GM04504 (cell line): ENCODE measurements around the gene PCDHGB3.
"Not testable (repeated sequence)": the region's sequence is repeated elsewhere in the genome, so short reads cannot be mapped to it uniquely, and the experiment has no call there.

ENCODE experiments used
- DNase-seq: peaks from one replicate; pipeline ENCODE4 v3.0.0-alpha.2; 2012; ENCODE audit warnings: low read depth

The PCDHGB3 gene

GRCh38 chr5:141369994-141370848 lies at the start of gene PCDHGB3:
Gene PCDHGB3, plus strand, starts transcription at chr5:141370242. Its CDS starts 153 bp downstream, at chr5:141370395.
- DNase-seq, result no peak

DNA sequence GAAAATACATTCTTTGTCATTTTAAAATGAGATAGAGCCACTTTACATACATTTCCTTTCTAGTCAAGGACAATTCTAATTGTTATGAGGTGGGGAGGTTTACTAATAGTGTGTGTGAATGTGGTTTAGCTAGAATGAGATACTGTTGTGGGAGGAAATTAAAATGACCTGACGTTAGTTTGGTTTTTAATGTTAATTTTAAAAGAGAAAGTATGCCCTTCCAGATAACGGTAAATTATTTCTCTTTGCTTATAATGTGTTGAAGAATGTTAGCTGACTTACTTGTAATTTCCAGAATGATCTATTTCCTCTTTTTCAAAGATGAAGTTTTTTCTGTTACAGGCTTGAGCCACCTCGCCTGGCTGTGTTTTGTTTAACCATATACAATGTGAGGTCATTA lies 47.8 kb upstream of the PCDHGB3 start:
- no peak for DNase-seq

GRCh38 chr5:141326088-141326854 lies 43.8 kb upstream of the PCDHGB3 start:
- peak; percentile 52 for DNase-seq

DNA sequence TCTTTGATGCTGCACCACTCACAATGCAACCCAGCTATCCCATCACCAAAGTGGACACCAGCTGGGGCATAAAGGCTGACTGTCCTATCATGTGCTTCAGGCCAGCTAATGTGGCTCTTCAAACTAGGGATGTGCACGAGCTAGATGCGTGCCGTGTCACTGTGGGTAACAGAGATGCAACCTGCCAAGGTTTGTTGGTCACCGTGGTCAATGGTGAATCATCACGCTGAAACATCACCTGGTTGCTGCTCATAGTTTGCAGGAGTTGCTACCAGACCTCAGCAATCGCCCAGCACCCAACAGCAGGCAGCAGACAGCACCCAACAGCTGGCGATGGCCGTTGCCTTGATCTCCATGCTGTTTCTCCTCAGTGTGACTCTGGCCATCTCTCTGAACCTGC lies 41.8 kb upstream of the PCDHGB3 start:
- DNase-seq, result no peak

GRCh38 chr5:141330299-141331080 lies 39.6 kb upstream of the PCDHGB3 start, which contains the start of gene PCDHGA1:
Gene PCDHGA1, plus strand, starts transcription at chr5:141330514.
- no peak for DNase-seq

DNA sequence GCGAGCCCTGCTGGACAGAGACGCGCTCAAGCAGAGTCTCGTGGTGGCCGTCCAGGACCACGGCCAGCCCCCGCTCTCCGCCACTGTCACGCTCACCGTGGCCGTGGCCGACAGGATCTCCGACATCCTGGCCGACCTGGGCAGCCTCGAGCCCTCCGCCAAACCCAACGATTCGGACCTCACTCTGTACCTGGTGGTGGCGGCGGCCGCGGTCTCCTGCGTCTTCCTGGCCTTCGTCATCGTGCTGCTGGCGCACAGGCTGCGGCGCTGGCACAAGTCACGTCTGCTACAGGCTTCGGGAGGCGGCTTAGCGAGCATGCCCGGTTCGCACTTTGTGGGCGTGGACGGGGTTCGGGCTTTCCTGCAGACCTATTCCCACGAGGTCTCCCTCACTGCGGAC lies 37.5 kb upstream of the PCDHGB3 start:
- DNase-seq, result not testable (repeated sequence)

GRCh38 chr5:141338538-141339306 lies 31.3 kb upstream of the PCDHGB3 start, which contains the start of gene PCDHGA2:
Gene PCDHGA2, plus strand, starts transcription at chr5:141338760.
- no peak for DNase-seq

DNA sequence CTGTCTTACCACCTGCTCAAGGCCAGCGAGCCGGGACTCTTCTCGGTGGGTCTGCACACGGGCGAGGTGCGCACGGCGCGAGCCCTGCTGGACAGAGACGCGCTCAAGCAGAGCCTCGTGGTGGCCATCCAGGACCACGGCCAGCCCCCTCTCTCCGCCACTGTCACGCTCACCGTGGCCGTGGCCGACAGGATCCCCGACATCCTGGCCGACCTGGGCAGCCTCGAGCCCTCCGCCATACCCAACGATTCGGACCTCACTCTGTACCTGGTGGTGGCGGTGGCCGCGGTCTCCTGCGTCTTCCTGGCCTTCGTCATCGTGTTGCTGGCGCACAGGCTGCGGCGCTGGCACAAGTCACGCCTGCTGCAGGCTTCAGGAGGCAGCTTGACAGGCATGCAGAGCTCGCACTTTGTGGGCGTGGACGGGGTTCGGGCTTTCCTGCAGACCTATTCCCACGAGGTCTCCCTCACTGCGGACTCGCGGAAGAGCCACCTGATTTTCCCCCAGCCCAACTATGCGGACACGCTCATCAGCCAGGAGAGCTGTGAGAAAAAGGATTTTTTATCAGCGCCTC lies 29.2 kb upstream of the PCDHGB3 start:
- DNase-seq, result not testable (repeated sequence)

- no peak for DNase-seq
Observed at GRCh38 chr5:141342773-141343172, 27.3 kb upstream of the PCDHGB3 start.

DNA sequence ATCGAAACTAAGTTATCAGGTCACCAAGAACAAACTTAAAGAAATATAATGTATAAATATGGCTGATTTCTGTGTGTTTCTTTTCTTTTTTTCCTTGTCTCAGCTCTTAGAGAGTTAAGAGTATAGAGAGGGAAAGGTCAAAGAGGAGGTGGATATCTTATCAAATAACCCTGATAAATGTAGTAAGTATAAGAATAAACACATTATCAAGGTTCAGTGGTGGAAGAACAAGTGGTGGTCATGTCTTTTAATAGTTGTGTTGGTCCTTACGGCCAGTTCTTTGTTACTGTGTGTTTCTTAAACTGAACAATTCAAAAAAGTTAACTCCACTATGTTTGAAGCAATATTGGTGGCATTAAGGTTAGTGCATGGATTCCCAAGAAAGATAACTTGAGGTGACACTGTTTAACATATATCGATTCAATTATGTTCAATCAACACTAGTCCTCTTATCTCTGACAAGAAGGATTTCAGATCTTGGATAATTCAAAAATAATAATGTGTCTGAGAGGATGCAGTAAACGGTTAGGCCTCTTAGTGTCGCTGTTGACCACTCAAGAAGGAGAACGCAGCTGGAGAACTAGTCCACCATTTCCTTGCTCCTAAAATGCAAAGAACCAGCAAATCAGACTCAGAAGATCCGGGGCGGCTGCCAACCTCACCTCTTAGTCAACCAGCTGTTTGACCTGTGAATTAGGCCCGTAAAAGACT lies 26.6 kb upstream of the PCDHGB3 start, which contains the start of gene PCDHGA3:
TSS of gene PCDHGA3 (plus strand) at position 588 of the 711 bp plus-strand sequence. CDS start 205 bp downstream, outside the sequence.
- no peak for DNase-seq

- no peak for DNase-seq
Observed at GRCh38 chr5:141343953-141344463, 26.0 kb upstream of the PCDHGB3 start.

- no peak for DNase-seq
Observed at GRCh38 chr5:141345327-141345726, 24.7 kb upstream of the PCDHGB3 start.

GRCh38 chr5:141346017-141346416 lies 24.0 kb upstream of the PCDHGB3 start:
- not testable (repeated sequence) for DNase-seq

DNA sequence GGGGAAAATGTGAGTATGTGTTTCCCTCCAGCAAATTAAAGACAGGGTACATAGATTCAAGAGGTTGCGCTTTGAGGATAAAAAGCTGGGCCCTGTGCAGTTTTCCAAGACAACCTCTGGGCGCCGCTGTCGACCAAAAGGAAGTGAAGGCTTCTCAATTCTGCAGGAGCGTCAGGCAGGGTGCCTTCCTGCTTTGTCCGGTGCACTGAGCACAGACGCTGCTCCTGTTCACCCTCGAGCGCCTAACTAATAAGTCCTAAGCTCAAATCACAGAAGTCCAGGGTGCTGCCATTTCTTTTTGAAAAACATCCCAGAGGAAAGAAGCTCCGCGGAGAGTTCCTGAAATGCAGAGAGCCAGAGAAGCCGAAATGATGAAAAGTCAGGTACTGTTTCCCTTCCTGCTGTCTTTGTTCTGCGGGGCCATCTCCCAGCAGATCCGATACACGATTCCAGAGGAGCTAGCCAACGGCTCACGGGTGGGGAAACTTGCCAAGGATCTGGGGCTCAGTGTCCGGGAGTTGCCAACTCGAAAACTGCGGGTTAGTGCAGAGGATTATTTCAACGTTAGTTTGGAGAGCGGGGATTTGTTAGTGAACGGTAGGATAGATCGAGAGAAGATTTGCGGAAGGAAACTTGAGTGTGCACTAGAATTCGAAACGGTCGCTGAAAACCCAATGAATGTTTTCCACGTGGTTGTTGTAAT lies 20.0 kb upstream of the PCDHGB3 start, which contains the start of gene PCDHGB1:
TSS of gene PCDHGB1 (plus strand) at position 183 of the 703 bp plus-strand sequence. CDS start at position 345, 162 bp downstream.
- peak; percentile 42 for DNase-seq

- no peak for DNase-seq
Observed at GRCh38 chr5:141351591-141351990, 18.5 kb upstream of the PCDHGB3 start.

DNA sequence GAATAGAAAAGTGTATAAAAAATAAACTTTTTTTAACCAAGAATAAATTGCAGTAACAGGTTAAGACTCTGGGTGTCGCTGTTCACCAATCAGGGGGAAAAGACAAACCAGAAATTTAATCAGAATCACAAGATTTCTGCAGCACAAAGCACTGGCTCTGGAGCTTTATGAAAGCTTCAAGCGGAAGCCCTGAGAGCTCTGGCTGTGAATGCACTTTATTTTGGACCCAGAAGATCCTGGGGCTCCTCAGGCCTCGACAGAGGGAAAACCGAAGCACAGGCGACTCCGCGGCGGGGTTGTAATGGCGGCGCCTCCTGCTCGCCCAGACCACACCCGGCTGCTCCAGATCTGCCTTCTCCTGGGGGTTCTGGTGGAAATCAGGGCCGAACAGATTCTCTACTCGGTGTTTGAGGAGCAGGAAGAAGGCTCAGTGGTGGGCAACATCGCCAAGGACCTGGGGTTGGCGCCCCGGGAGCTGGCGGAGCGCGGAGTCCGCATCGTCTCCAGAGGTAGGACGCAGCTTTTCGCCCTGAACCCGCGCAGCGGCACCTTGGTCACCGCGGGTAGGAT lies 15.1 kb upstream of the PCDHGB3 start, which contains the start of gene PCDHGA4:
TSS of gene PCDHGA4 (plus strand) at position 122 of the 570 bp plus-strand sequence. CDS start at position 209, 87 bp downstream.
- DNase-seq, result no peak

DNA sequence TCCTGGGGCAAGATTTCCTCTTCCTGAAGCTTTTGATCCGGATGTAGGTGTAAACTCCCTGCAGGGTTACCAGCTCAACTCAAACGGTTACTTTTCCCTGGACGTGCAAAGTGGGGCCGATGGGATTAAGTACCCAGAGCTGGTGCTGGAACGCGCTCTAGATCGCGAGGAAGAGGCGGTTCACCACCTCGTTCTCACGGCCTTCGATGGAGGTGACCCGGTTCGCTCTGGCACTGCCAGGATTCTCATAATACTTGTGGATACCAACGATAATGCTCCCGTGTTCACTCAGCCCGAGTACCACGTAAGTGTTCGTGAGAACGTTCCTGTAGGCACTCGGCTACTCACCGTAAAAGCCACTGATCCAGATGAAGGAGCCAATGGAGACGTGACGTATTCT lies 14.4 kb upstream of the PCDHGB3 start:
- DNase-seq, result no peak

GRCh38 chr5:141356133-141356532 lies 13.9 kb upstream of the PCDHGB3 start:
- DNase-seq, result no peak

DNA sequence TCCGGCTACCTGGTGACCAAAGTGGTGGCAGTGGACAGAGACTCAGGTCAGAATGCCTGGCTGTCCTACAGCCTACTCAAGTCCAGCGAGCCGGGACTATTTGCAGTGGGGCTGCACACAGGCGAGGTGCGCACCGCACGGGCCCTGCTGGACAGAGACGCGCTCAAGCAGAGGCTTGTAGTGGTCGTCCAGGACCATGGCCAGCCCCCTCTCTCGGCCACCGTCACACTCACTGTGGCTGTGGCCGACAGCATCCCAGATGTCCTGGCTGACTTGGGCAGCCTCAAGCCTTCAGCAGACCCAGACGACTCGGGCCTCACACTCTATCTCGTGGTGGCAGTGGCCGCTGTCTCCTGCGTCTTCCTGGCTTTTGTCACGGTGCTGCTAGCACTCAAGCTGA lies 13.1 kb upstream of the PCDHGB3 start:
- DNase-seq, result no peak
